ENCODE data around the gene HIKESHI.

DNA sequence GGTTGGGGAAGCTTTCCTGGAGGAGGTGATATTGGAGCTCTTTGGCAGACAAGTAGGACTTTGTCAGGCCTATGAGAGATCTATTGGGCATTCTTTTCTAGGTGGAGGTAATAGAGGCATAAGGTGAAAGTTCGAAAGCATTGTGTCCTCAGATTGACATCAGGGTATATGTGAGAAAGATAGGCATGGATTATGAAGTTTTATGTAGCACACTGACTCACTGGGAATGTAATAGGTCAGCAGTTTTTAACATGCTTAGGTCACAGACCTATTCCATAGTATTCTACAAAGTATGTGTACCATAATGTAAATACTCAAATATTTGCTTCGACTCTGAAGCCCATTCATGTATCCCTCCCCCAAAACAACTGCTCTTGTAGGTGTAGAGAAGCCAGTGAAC lies 11.8 kb downstream of the HIKESHI start:
- TF ChIP-seq, protein P1, sequence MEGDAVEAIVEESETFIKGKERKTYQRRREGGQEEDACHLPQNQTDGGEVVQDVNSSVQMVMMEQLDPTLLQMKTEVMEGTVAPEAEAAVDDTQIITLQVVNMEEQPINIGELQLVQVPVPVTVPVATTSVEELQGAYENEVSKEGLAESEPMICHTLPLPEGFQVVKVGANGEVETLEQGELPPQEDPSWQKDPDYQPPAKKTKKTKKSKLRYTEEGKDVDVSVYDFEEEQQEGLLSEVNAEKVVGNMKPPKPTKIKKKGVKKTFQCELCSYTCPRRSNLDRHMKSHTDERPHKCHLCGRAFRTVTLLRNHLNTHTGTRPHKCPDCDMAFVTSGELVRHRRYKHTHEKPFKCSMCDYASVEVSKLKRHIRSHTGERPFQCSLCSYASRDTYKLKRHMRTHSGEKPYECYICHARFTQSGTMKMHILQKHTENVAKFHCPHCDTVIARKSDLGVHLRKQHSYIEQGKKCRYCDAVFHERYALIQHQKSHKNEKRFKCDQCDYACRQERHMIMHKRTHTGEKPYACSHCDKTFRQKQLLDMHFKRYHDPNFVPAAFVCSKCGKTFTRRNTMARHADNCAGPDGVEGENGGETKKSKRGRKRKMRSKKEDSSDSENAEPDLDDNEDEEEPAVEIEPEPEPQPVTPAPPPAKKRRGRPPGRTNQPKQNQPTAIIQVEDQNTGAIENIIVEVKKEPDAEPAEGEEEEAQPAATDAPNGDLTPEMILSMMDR (IDR thresholded peaks at IDR 0.05) = no peak
- no peak for TF ChIP-seq ZFX (IDR thresholded peaks at IDR 0.05; ENCODE audit: borderline replicate concordance)

All from 22Rv1 (cell line).